Duodenal mucosa (tissue), 2 donors: ENCODE measurements around the gene NHP2.
"Not testable (repeated sequence)": the region's sequence is repeated elsewhere in the genome, so short reads cannot be mapped to it uniquely, and the experiment has no call there.

Experiments used
- H3K27ac ChIP-seq: one replicate; pipeline ENCODE4 v1.7.0; 2013; ENCODE audit warnings: low read depth, low read length
- H3K27me3 ChIP-seq, 2 donors: one replicate each; pipeline ENCODE4 v1.7.0; 2013; ENCODE audit warnings: low read length in 2 of 2, control low read depth in 1 of 2; ENCODE audit not compliant: insufficient read depth in 2 of 2, control insufficient read depth in 1 of 2
- H3K36me3 ChIP-seq, 2 donors: one replicate each; pipeline ENCODE4 v1.7.0; 2013; ENCODE audit warnings: low read length in 2 of 2, control low read depth in 1 of 2; ENCODE audit not compliant: insufficient read depth in 2 of 2, control insufficient read depth in 1 of 2
- H3K4me1 ChIP-seq, 2 donors: one replicate each; pipeline ENCODE4 v1.7.0; 2013; ENCODE audit warnings: low read length in 2 of 2, control low read depth in 1 of 2; ENCODE audit not compliant: insufficient read depth in 2 of 2, control insufficient read depth in 1 of 2
- H3K4me3 ChIP-seq, 2 donors: one replicate each; pipeline ENCODE4 v1.7.0; 2013; ENCODE audit warnings: low read length in 2 of 2, low read depth in 1 of 2
- H3K9ac ChIP-seq, 2 donors: one replicate each; pipeline ENCODE4 v1.7.0; 2013; ENCODE audit warnings: low read length in 2 of 2, low read depth in 1 of 2
- H3K9me3 ChIP-seq, 2 donors: one replicate each; pipeline ENCODE4 v1.7.0; 2013; ENCODE audit warnings: low read length in 2 of 2, control low read depth in 1 of 2; ENCODE audit not compliant: control insufficient read depth in 1 of 2

The NHP2 gene

DNA sequence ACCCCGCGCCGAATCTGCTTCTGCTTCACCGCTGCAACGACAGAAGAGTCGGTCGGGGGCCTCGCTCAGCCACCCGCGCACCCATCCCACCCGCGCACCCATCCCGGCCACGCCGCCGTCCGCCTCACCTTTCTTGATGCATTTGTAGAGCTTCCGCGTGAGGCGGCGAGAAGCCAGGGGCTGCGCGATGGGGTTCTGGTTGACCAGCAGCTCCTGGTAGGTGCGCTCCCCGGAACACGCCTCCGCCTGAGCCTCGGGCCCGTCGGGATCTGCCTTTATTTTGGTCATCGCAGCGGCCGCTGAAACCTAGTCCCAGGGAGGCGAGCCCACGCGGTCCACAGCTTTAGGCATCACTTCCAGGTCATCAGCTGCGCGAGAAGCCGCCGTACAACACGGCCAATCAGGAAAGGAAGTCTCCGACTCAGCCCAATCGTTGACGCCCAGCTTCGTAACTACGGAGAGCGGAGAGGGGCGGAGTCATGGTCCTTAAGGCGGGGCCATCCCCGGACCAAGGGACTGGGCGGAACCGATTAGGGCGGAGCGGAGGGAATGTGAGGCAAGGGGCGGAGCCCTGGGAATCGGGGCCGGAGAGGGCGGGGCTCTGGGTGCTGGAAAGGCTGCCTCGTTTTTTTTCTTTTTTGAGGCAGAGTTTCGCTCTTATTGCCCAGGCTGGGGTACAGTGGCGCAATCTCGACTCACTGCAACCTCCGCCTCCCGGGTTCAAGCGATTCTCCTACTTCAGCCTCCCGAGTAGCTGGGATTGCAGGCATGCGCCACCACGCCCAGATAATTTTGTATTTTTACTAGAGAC lies at the start of gene NHP2:
Gene NHP2 (minus strand): TSS at position 356 of the 811 bp plus-strand sequence. CDS start 68 bp downstream, at position 288.
- H3K27me3 ChIP-seq, result no peaks in the 10 kb centered on the region
- peak within 1 kb of the TSS; percentile 73 to 80 for H3K4me3 ChIP-seq
- H3K36me3 ChIP-seq, result peaks cover 6 to 28% of the 10 kb centered on the region in 2 donors
- peaks cover 7 to 21% of the 10 kb centered on the region in 2 donors for H3K4me1 ChIP-seq
- no peak within 1 kb of the TSS for H3K27ac ChIP-seq
- H3K9me3 ChIP-seq, result no peaks in the 10 kb centered on the region
- H3K9ac ChIP-seq, result peak within 1 kb of the TSS; percentile 12 to 58

DNA sequence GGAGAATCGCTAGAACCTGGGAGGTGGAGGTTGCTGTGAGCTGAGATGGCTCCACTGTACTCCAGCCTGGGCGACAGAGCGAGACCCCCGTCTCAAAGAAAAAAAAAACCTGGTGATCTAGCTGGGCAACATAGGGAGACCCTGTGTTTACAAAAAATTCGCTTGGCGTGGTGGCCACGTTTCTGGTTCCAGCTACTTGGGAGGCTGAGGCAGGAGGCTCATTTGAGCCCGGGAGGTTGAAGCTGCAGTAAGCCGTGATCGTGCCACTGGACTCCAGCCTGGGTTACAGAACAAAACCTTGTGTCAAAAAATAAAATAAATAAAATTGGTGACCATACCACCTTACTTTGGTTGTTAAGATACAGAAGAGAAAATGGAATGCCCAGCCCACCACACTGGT lies 48.9 kb upstream of the NHP2 start:
- H3K4me1 ChIP-seq, result peaks cover 26 to 34% of the 10 kb centered on the region in 2 donors
- no peaks in the 10 kb centered on the region for H3K9me3 ChIP-seq
- no peak overlapping the region for H3K4me3 ChIP-seq
- no peak overlapping the region for H3K27ac ChIP-seq
- no peaks in the 10 kb centered on the region for H3K27me3 ChIP-seq
- H3K36me3 ChIP-seq, result peaks cover 18% of the 10 kb centered on the region in 2 donors
- no peak overlapping the region for H3K9ac ChIP-seq

GRCh38 chr5:178201927-178202235 lies 48.2 kb upstream of the NHP2 start:
- Histone ChIP-seq H3K27me3 (no peaks in the 10 kb centered on the region), H3K4me1 (peaks cover 20 to 28% of the 10 kb centered on the region in 2 donors), H3K9ac (no peak overlapping the region), H3K9me3 (no peaks in the 10 kb centered on the region), H3K27ac (no peak overlapping the region), H3K36me3 (peaks cover 12% of the 10 kb centered on the region in 2 donors), H3K4me3 (no peak overlapping the region)

GRCh38 chr5:178201221-178201926 lies 47.7 kb upstream of the NHP2 start:
- Histone ChIP-seq H3K9me3 (no peaks in the 10 kb centered on the region), H3K9ac (no peak overlapping the region), H3K27me3 (no peaks in the 10 kb centered on the region), H3K27ac (no peak overlapping the region), H3K36me3 (peaks cover 7 to 8% of the 10 kb centered on the region in 2 donors), H3K4me3 (no peak overlapping the region), H3K4me1 (peaks cover 15 to 23% of the 10 kb centered on the region in 2 donors)

DNA sequence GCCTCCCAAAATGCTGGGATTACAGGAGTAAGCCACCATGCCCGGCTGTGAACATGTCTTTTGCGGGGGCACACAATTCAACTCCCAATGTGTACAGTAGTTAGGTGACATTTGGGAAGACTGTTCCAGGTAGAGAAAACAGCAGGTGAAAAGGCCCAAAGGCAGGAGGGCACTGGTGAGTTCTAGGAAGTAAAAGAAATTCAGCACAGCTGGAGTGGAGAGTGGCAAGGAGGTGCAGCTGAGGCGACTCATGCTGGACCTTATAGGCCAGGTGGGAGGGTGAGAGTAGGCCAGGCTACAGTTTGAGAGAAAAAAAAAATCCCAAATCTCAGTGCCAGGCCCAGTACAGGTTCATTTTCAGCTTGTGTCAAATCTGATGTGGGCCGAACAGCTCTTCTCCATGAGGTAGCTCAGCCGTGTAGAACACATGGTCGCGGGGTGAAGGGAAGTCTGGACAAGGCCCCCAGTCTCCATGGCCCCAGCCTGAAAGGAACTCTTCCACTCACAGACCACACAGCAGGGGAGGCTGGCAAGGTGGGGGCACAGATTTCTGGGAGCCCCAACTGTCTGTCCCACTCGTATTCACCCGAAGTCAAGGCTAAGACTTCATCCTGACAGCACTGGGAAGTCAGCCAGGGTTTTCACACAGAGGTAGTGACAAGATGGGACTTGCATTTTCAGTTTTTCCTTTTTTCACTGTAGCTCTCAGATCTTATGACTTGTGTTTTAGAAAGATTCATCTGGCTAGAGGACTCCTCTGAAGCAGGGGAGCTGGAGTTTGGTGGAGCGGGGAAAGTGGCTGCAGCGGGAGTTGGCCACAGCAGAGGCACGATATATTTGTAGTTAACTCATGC lies 46.1 kb upstream of the NHP2 start:
- no peak overlapping the region for H3K27ac ChIP-seq
- no peak overlapping the region for H3K9ac ChIP-seq
- H3K4me3 ChIP-seq, result no peak overlapping the region
- H3K4me1 ChIP-seq, result peaks cover 6 to 13% of the 10 kb centered on the region in 2 donors
- H3K9me3 ChIP-seq, result no peaks in the 10 kb centered on the region
- peaks cover under 1 to 1% of the 10 kb centered on the region in 2 donors for H3K27me3 ChIP-seq
- H3K36me3 ChIP-seq, result no peaks in the 10 kb centered on the region

DNA sequence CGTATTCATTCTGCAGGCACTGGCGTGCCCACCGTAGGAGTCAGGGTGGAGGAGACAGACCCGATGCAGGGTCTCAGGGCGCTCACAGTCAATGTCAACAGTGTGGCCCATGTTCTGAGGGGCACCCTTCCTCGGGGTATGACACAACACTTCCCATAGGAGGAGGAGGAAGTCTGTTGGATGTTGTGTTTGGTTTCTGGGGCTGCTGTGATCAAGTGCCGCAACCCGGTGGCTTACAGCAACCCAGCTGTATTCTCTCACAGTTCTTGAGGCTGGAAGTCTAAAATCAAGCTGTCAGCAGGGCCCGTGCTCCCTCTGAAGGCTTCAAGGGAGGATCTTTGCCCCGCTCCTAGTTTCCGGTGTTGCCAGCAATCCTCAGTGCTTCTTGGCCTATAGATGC lies 45.0 kb upstream of the NHP2 start:
- no peak overlapping the region for H3K9ac ChIP-seq
- no peak overlapping the region for H3K27ac ChIP-seq
- H3K27me3 ChIP-seq, result peaks cover 9 to 11% of the 10 kb centered on the region in 2 donors
- no peaks in the 10 kb centered on the region for H3K9me3 ChIP-seq
- peaks cover 6 to 9% of the 10 kb centered on the region in 2 donors for H3K4me1 ChIP-seq
- no peak overlapping the region for H3K4me3 ChIP-seq
- H3K36me3 ChIP-seq, result no peaks in the 10 kb centered on the region

DNA sequence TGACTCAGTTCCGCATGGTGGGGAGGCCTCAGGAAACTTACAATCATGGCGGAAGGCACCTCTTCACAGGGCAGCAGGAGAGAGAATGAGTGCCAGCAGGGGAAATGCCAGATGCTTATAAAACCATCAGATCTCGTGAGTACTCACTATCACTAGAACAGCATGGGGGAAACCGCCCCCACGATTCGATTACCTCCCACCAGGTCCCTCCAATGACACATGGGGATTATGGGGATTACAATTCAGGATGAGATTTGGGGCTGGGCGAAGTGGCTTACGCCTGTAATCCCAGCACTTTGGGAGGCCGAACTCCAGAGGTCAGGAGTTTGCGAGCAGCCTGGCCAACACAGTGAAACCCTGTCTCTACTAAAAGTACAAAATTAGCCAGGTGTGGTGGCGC lies 44.5 kb upstream of the NHP2 start:
- H3K4me3 ChIP-seq, H3K4me1 ChIP-seq, H3K9me3 ChIP-seq, H3K9ac ChIP-seq, H3K27ac ChIP-seq, H3K36me3 ChIP-seq: not testable (repeated sequence)
- H3K27me3 ChIP-seq, result peaks cover 9 to 11% of the 10 kb centered on the region in 2 donors

GRCh38 chr5:178196986-178197385 lies 43.3 kb upstream of the NHP2 start:
- no peak overlapping the region for H3K4me3 ChIP-seq
- H3K9ac ChIP-seq, result no peak overlapping the region
- H3K27me3 ChIP-seq, result peaks cover 9 to 11% of the 10 kb centered on the region in 2 donors
- no peaks in the 10 kb centered on the region for H3K9me3 ChIP-seq
- H3K36me3 ChIP-seq, result no peaks in the 10 kb centered on the region
- H3K27ac ChIP-seq, result no peak overlapping the region
- peaks cover 5 to 6% of the 10 kb centered on the region in 2 donors for H3K4me1 ChIP-seq

- no peaks in the 10 kb centered on the region for H3K36me3 ChIP-seq
- no peak overlapping the region for H3K27ac ChIP-seq
- H3K27me3 ChIP-seq, result peaks cover 9 to 11% of the 10 kb centered on the region in 2 donors
- no peaks in the 10 kb centered on the region for H3K9me3 ChIP-seq
- no peak overlapping the region for H3K4me3 ChIP-seq
- H3K4me1 ChIP-seq, result no peaks in the 10 kb centered on the region
- H3K9ac ChIP-seq, result no peak overlapping the region
Measured at GRCh38 chr5:178196281-178196812, 42.7 kb upstream of the NHP2 start.
